Endothelial cell (in vitro differentiated cells): ENCODE data around the gene PLA1A. TPM values are rescaled to one million over a fixed set of nuclear protein-coding genes. Genes with fewer than 3 reads are reported as not detected.

Source experiments
- DNase-seq: peaks from one replicate; pipeline ENCODE4 v3.0.0; 2021; ENCODE audit warnings: low spot score
- H3K27ac Mint-ChIP-seq: one replicate; pipeline ENCODE4 v1.8.0; 2021; ENCODE audit warnings: mixed read lengths, inconsistent platforms; ENCODE audit not compliant: unreplicated experiment
- H3K27me3 Mint-ChIP-seq: one replicate; pipeline ENCODE4 v1.8.0; 2021; ENCODE audit warnings: mild to moderate bottlenecking, moderate library complexity, mixed read lengths, inconsistent platforms; ENCODE audit not compliant: unreplicated experiment
- H3K36me3 Mint-ChIP-seq: one replicate; pipeline ENCODE4 v1.8.0; 2021; ENCODE audit warnings: mild to moderate bottlenecking, low read depth, mixed read lengths, inconsistent platforms; ENCODE audit not compliant: unreplicated experiment
- H3K4me1 Mint-ChIP-seq: one replicate; pipeline ENCODE4 v1.8.0; 2021; ENCODE audit warnings: mild to moderate bottlenecking, mixed read lengths, inconsistent platforms; ENCODE audit not compliant: unreplicated experiment
- H3K4me3 Mint-ChIP-seq: one replicate; pipeline ENCODE4 v1.8.0; 2021; ENCODE audit warnings: mild to moderate bottlenecking, mixed read lengths, inconsistent platforms; ENCODE audit not compliant: unreplicated experiment
- H3K9me3 Mint-ChIP-seq: one replicate; pipeline ENCODE4 v1.8.0; 2021; ENCODE audit warnings: mixed read lengths, inconsistent platforms; ENCODE audit not compliant: unreplicated experiment
- CTCF ChIP-seq: fragments of 200-600 bp; sonication (generic); IDR thresholded peaks from one replicate; pipeline ENCODE4 v1.5.0; 2021; ENCODE audit warnings: antibody characterized with exemption; ENCODE audit not compliant: unreplicated experiment
- total RNA-seq: library from RNA; stranded (reverse); fragmentation: NEBNext Ultra II Directional; extraction: Animal tissue kit (Norgen Biotek cat#: 25700); gene quantifications from one replicate; pipeline ENCODE4 v1.2.1, GENCODE V29; 2021; ENCODE audit not compliant: unreplicated experiment

The PLA1A gene
- total RNA-seq, 1 donor from 2014 or later: 0.80 TPM

DNA sequence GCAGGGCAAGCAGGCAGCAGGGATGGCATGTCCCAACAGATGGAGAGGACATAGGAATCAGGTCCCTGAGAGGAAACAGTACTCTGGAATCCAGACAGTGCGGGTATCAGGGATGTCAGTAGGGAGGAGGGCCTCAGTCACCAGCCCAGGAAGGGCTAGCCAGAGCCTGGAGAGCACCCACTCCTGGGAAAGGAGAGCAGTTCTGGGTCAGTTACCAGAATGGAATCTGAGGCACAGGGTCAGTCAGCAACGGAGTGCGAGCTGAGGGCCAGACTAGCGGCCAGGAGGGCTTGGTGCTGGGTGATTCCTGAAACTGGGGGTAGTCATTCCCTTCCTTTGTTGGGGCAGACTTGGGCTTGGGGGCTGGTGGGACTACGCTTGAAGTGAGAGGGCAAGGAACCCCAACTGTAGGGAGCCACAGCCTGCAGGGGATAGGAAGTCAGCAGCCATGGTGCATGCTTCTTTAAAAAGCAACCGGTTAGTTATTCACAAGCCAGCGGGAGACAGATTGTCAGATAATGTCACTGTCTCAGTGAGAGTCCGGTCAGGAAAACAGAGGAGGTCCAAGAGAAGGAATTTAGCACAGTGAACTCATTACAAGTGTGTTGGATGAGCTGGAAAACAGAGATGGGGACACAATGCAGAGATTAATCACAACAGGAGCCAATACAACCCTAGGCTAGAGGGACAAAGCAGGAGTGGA, 27.9 kb downstream of the PLA1A start:
- Mint-ChIP-seq H3K36me3 (no peaks in the 10 kb centered on the region), H3K4me1 (peaks cover 7% of the 10 kb centered on the region), H3K4me3 (no peak overlapping the region), H3K27ac (no peak overlapping the region), H3K27me3 (peaks cover 8% of the 10 kb centered on the region), H3K9me3 (no peaks in the 10 kb centered on the region)
- DNase-seq: no peak
- TF ChIP-seq CTCF: no peak

GRCh38 chr3:119626196-119626595, 28.5 kb downstream of the PLA1A start:
- peaks cover 7% of the 10 kb centered on the region for H3K4me1 Mint-ChIP-seq
- H3K36me3 Mint-ChIP-seq: no peaks in the 10 kb centered on the region
- peaks cover 8% of the 10 kb centered on the region for H3K27me3 Mint-ChIP-seq
- DNase-seq: no peak
- peak overlapping the region; percentile 67 for H3K27ac Mint-ChIP-seq
- no peaks in the 10 kb centered on the region for H3K9me3 Mint-ChIP-seq
- H3K4me3 Mint-ChIP-seq: no peak overlapping the region
- no peak for TF ChIP-seq CTCF

DNA sequence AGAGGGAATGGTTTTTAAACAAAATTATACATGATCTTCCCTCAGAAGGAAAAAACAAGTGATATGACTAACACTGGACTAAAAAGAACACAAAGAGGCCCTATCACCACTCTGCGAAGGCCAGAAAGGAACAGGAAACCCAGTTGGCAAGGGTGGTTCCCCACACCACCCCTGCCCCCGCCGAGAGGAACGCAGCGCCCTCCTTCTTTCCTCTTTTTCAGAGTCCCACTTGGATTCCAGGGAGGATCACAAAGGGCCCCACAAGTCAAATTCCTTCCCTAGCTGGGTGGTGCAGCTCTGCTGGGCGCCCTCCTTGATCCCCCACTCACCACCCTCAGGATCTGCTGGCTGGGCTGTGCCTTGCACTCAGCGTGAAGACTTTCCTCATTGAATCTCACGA, 29.8 kb downstream of the PLA1A start:
- Mint-ChIP-seq H3K27ac (no peak overlapping the region), H3K9me3 (no peaks in the 10 kb centered on the region), H3K27me3 (peaks cover 8% of the 10 kb centered on the region), H3K36me3 (no peaks in the 10 kb centered on the region), H3K4me1 (peaks cover 7% of the 10 kb centered on the region), H3K4me3 (no peak overlapping the region)
- TF ChIP-seq CTCF: no peak
- no peak for DNase-seq

- Mint-ChIP-seq H3K4me1 (peaks cover 7% of the 10 kb centered on the region), H3K27me3 (peaks cover 8% of the 10 kb centered on the region), H3K36me3 (no peaks in the 10 kb centered on the region), H3K4me3 (no peak overlapping the region), H3K27ac (no peak overlapping the region), H3K9me3 (no peaks in the 10 kb centered on the region)
- no peak for TF ChIP-seq CTCF
- DNase-seq: no peak
Observed at GRCh38 chr3:119628390-119628789, 30.7 kb downstream of the PLA1A start.

DNA sequence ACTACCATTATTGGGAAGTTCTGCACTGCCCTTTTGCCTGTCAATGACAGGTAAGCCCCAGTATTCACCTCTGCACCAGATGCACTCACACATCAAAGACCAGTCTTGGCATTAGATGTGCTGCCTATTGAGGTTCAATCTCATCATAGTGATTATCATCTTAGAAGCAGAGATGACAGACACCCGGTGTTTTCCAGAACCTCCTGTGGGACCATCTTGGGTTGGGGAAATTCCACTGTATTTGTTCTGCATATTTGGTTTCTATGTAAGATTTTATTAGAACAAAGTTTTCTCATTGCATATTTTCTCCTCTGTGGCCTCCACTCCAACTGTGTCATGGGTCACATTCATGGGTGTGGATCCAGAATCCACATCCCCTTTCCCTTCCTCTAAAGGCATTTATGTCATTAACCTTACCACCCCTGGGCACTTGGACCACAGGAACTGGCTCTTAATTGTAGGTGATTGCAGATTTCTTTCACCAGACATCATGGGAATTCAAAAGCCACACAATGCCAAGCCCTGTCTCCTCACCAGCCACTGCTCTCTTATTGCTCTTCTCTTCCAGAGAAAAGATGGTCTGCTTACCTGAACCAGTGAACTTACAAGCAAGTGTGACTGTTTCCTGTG, 31.2 kb downstream of the PLA1A start:
- H3K36me3 Mint-ChIP-seq: no peaks in the 10 kb centered on the region
- H3K27ac Mint-ChIP-seq: no peak overlapping the region
- peaks cover 7% of the 10 kb centered on the region for H3K4me1 Mint-ChIP-seq
- H3K9me3 Mint-ChIP-seq: no peaks in the 10 kb centered on the region
- no peak overlapping the region for H3K4me3 Mint-ChIP-seq
- no peak for TF ChIP-seq CTCF
- DNase-seq: no peak
- peaks cover 8% of the 10 kb centered on the region for H3K27me3 Mint-ChIP-seq
